ENCODE data around the gene HLX.

Gene HLX

GRCh38 chr1:220894025-220894923, 15.0 kb downstream of the HLX start:
- FAIRE-seq (no peak), DNase-seq (ENCODE audit: insufficient read length, low spot score) (no peak)

- DNase-seq (ENCODE audit: insufficient read length, low spot score) (no peak), FAIRE-seq (no peak)
These were observed 15.6 kb downstream of the HLX start for GRCh38 chr1:220894924-220895256.

- DNase-seq (ENCODE audit: insufficient read length, low spot score) (no peak), FAIRE-seq (no peak)
These were observed 16.2 kb downstream of the HLX start for GRCh38 chr1:220895412-220895946.

GRCh38 chr1:220896092-220896491, 16.8 kb downstream of the HLX start:
- DNase-seq (ENCODE audit: insufficient read length, low spot score) = no peak
- FAIRE-seq = no peak

- FAIRE-seq = no peak
These were observed 21.6 kb downstream of the HLX start for GRCh38 chr1:220900842-220901241.

GRCh38 chr1:220901881-220902280, 22.6 kb downstream of the HLX start:
- no peak for FAIRE-seq
- DNase-seq (ENCODE audit: insufficient read length, low spot score) = no peak

More at GRCh38 chr1:220900842-220901241, 21.6 kb downstream of the HLX start:
- no peak for DNase-seq (ENCODE audit: insufficient read length, low spot score)

GRCh38 chr1:220902916-220903315, 23.7 kb downstream of the HLX start:
- FAIRE-seq (no peak), DNase-seq (ENCODE audit: insufficient read length, low spot score) (no peak)

GRCh38 chr1:220904876-220905275, 25.6 kb downstream of the HLX start:
- DNase-seq (ENCODE audit: insufficient read length, low spot score) = no peak
- no peak for FAIRE-seq

- FAIRE-seq = no peak
- no peak for DNase-seq (ENCODE audit: insufficient read length, low spot score)
These were observed 26.7 kb downstream of the HLX start for GRCh38 chr1:220905650-220906560.

GRCh38 chr1:220906561-220907334, 27.5 kb downstream of the HLX start:
- FAIRE-seq (no peak), DNase-seq (ENCODE audit: insufficient read length, low spot score) (no peak)

GRCh38 chr1:220908757-220909156, 29.5 kb downstream of the HLX start:
- no peak for FAIRE-seq
- no peak for DNase-seq (ENCODE audit: insufficient read length, low spot score)

GRCh38 chr1:220910021-220910420, 30.8 kb downstream of the HLX start:
- no peak for FAIRE-seq

GRCh38 chr1:220914283-220915116, 35.3 kb downstream of the HLX start:
- FAIRE-seq (no peak), DNase-seq (ENCODE audit: insufficient read length, low spot score) (no peak)

More at GRCh38 chr1:220910021-220910420, 30.8 kb downstream of the HLX start:
- DNase-seq (ENCODE audit: insufficient read length, low spot score) = no peak

- DNase-seq (ENCODE audit: insufficient read length, low spot score) (no peak), FAIRE-seq (no peak)
These were observed 35.8 kb downstream of the HLX start for GRCh38 chr1:220915117-220915440.

- FAIRE-seq = no peak
These were observed 36.7 kb downstream of the HLX start for GRCh38 chr1:220915954-220916353.

GRCh38 chr1:220917101-220917500, 37.9 kb downstream of the HLX start:
- FAIRE-seq (no peak), DNase-seq (ENCODE audit: insufficient read length, low spot score) (no peak)

More at GRCh38 chr1:220915954-220916353, 36.7 kb downstream of the HLX start:
- DNase-seq (ENCODE audit: insufficient read length, low spot score) = no peak

- no peak for DNase-seq (ENCODE audit: insufficient read length, low spot score)
- no peak for FAIRE-seq
These were observed 38.4 kb downstream of the HLX start for GRCh38 chr1:220917535-220918209.

- DNase-seq (ENCODE audit: insufficient read length, low spot score) (no peak), FAIRE-seq (no peak)
These were observed 39.2 kb downstream of the HLX start for GRCh38 chr1:220918285-220918951.

GRCh38 chr1:220920967-220921366, 41.7 kb downstream of the HLX start:
- FAIRE-seq = no peak
- no peak for DNase-seq (ENCODE audit: insufficient read length, low spot score)

All from GM19239 (cell line).